Epidermal melanocyte (primary cell): ENCODE results near the gene MMP23B.

ENCODE experiments used
- DNase-seq: peaks from one replicate; pipeline ENCODE4 v3.0.0; 2011; ENCODE audit warnings: low spot score; ENCODE audit not compliant: insufficient read length

The MMP23B gene

GRCh38 chr1:1619917-1620361 lies 12.0 kb upstream of the MMP23B start:
- no peak for DNase-seq

DNA sequence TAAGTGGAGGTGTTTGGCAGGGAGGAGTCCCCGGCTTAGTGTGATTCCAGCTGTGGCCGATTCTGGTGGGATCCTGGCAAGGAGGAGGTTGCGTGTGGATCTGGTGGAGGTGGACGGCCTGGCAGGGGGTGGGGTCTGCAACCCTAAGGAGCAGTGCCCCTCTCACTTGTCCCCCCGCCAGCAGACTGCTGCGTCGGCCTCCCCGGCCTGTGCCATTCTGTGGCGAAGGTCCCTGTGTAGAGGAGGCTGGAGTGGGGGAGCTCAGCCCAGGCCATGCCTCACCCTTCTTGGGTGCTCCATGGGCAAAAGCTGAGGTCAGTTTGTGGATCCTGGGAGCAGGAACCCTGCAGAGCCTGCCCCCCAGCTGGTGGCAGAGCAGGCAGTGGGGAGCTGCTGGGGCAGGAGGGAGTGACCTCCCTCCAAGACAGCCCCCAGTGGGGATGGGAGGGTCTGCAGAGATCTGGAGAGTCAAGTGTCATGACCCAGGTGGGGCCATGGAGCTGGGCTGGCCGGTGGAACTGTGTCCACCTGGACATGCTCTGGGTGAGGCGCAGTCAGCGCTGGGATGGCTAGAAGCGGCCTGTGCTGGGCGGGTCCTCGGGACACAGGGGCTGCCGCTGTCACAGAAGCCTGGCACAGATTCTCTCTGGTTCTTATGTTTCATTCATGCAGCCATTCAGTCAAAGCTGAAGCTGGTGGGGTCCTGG lies 11.4 kb upstream of the MMP23B start:
- no peak for DNase-seq

DNA sequence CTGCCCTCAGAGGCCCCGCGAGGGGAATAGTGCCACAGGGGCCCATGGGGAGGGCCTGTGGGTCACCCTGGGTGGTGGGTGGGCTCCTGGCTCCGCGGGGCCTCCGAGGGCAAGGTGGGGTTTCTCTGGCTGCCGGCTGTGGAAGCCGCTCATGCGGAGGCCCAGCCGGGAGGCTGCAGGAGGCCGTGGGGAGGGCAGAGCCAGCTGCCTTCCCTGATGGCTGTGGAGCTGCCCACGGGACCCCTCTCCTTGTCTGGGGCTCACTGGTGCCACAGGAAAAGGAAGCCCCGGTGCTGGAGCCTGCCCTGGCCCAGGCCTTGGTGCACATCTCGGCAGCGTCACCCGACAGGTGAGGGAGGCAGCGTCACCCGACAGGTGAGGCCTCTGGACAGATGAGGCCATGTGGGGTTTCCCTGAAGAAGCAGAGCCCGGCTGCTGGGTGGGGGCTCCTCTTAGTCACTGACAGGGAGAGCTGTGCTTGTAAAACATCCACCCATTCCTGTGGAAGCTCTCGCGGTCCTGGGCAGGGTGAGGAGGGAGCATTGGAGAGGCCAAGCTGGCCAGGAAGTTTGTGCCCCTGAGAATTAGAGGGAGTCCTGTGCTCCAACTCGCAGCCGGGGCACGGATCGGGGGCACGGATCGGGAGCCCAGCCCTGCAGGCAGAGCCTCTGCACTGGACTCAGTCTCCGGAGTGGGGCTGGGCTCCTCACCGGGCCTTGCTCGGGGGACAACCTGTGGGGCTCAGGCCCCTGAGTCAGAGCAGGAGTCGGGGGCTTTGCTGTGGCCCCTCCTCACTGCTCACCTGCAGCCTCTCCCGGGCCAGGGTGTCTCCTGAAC lies 10.6 kb upstream of the MMP23B start:
- DNase-seq, result no peak

- DNase-seq, result no peak
These were observed 9.8 kb upstream of the MMP23B start for GRCh38 chr1:1622010-1622787.

DNA sequence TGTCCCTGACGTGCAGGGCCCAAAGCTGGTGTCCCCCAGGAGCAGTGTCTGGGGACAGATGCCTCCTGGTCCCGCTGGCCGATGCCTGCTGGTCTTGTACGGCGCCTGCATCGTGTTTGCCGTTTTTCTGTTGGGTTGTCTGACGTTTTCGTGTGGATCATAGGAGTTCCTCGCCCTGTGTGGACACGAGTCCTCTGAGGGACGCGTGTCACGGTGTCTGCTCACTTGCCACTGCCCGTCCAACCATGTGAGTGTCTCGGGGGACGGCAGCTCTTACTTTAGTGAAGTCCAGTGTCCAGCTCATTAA lies 9.2 kb upstream of the MMP23B start:
- no peak for DNase-seq

GRCh38 chr1:1623181-1623630 lies 8.8 kb upstream of the MMP23B start:
- no peak for DNase-seq

DNA sequence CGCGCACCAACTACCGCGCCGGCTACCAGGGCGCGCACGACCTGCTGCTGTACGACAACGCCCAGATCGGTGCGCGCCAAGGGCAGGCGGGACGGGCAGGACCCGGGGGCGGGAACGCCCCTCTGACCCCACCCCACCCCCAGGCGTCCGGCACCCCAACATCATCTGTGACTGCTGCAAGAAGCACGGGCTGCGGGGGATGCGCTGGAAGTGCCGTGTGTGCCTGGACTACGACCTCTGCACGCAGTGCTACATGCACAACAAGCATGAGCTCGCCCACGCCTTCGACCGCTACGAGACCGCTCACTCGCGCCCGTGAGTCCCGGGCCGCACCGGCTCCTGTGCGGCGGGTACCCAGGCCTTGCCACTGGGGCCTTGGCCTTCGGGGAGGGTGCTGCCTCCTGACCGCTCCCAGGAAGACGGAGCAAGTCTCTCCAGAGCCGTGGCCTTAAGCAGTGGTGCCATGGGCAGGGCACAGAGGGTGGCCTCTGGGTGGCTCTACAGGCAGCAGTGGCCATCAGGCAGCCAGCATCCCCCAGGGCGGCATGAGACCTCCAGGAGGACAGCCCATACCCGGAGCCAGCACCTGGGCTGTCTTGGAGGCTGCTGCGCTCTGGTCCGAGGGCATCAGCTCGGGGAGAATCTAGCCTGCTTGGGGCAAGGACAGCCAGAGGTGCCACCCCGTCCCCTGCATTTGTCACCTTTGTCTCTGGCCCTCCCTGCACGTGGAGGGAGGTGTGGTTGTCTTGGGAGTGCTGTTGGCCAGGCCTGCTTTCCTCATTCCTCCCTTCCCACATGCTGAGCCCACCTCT lies 8.1 kb upstream of the MMP23B start:
- DNase-seq, result no peak

DNA sequence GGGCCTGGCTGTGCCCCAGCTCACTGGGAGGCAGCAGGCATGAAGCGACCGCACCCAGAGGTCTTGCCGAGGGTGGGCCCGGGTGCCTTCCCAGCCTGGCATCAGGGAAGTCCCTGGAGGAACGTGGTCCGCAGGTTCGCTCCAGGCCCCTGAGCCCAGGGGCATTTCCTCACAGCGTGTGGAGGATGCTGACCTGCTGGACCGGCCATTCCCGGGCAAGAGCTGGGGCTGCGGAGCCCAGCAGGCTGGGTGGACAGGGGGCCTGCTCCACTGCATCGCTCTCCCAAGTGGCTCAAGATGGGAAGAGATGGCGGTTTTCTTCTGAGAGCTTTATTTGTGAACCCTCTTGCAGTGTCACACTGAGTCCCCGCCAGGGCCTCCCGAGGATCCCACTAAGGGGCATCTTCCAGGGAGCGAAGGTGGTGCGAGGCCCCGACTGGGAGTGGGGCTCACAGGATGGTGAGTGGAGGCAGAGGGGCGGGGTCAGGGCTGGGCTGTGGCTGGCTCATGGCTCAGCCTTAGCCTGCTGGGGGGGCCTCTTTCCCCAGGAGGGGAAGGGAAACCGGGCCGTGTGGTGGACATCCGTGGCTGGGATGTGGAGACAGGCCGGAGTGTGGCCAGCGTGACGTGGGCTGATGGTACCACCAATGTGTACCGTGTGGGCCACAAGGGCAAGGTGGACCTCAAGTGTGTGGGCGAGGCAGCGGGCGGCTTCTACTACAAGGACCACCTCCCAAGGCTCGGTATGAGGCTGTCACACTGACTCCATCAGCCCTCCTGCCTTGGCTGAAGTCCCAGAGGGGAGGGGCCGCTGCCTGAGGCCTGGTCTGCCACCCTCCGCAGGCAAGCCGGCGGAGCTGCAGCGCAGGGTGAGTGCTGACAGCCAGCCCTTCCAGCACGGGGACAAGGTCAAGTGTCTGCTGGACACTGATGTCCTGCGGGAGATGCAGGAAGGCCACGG lies 7.2 kb upstream of the MMP23B start:
- no peak for DNase-seq

DNA sequence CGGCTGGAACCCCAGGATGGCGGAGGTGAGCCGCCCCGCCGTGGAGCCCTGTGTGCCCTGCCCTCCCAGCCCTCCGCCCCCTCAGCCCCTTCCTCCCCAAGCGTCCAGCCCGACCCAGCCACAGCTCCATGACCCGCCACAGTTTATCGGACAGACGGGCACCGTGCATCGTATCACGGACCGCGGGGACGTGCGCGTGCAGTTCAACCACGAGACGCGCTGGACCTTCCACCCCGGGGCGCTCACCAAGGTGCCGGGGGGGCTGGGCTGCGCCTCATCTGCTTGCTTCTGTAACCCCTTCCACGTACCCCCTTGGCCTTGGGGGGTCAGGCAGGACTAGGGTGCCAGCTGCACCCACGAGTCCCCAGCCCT lies 6.6 kb upstream of the MMP23B start:
- no peak for DNase-seq

GRCh38 chr1:1625824-1626206 lies 6.2 kb upstream of the MMP23B start:
- no peak for DNase-seq

- DNase-seq, result no peak
These were observed 5.5 kb upstream of the MMP23B start for GRCh38 chr1:1626207-1627141.

DNA sequence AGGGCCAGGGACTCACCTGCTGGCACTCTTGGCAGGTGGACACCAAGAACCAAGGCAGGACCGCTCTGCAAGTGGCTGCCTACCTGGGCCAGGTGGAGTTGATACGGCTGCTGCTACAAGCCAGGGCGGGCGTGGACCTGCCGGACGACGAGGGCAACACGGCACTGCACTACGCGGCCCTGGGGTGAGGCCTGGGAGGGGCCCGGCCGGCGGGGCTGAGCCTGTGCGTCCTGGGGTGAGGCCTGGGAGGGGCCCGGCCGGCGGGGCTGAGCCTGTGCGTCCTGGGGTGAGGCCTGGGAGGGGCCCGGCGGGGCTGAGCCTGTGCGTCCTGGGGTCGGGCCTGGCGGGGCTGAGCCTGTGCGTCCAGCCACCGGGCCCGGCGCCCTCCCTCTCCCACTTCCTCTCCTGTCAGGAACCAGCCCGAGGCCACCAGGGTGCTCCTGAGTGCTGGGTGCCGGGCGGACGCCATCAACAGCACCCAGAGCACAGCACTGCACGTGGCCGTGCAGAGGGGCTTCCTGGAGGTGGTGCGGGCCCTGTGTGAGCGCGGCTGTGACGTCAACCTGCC lies 4.6 kb upstream of the MMP23B start:
- no peak for DNase-seq

- no peak for DNase-seq
These were observed 3.9 kb upstream of the MMP23B start for GRCh38 chr1:1627829-1628753.

- DNase-seq, result peak; percentile 3
These were observed 3.1 kb upstream of the MMP23B start for GRCh38 chr1:1628754-1629429.

- peak; percentile 16 for DNase-seq
These were observed 2.4 kb upstream of the MMP23B start for GRCh38 chr1:1629430-1630190.
